IPS DF 19.7 (cell line): ENCODE results near the gene XPO5.

Experiments
- DNase-seq: peaks from one replicate; pipeline ENCODE4 v3.0.0-alpha.2; 2013; ENCODE audit warnings: low read depth, low spot score

The XPO5 gene

GRCh38 chr6:43517505-43518357, 58.1 kb downstream of the XPO5 start:
- DNase-seq, result no peak

GRCh38 chr6:43516697-43517504, 58.9 kb downstream of the XPO5 start, which contains the start of the genes POLR1C and YIPF3:
TSS of gene POLR1C (plus strand) at chr6:43517089. CDS start at chr6:43517110, 21 bp downstream.
TSS of gene YIPF3 (minus strand) at chr6:43516926. CDS start at chr6:43516807, 119 bp downstream.
- DNase-seq, result peak; percentile 90

GRCh38 chr6:43516367-43516696, 59.5 kb downstream of the XPO5 start:
- no peak for DNase-seq

GRCh38 chr6:43515808-43516207, 60.0 kb downstream of the XPO5 start:
- DNase-seq, result no peak

- DNase-seq, result no peak
These were observed 63.9 kb downstream of the XPO5 start for GRCh38 chr6:43511824-43512415.

GRCh38 chr6:43510827-43511163, 65.0 kb downstream of the XPO5 start:
- DNase-seq, result no peak

- DNase-seq, result no peak
These were observed 65.6 kb downstream of the XPO5 start, which contains the start of gene LRRC73 for GRCh38 chr6:43509984-43510826. TSS of gene LRRC73 (minus strand) at chr6:43510346. CDS start at chr6:43509785, 561 bp downstream.

GRCh38 chr6:43509142-43509983, 66.5 kb downstream of the XPO5 start:
- DNase-seq, result no peak

- no peak for DNase-seq
These were observed 67.2 kb downstream of the XPO5 start for GRCh38 chr6:43508481-43509141.

- DNase-seq, result no peak
These were observed 69.0 kb downstream of the XPO5 start for GRCh38 chr6:43506667-43507471.

GRCh38 chr6:43506171-43506570, 69.7 kb downstream of the XPO5 start:
- DNase-seq, result no peak

GRCh38 chr6:43505718-43506117, 70.1 kb downstream of the XPO5 start:
- DNase-seq, result no peak

GRCh38 chr6:43504756-43505593, 70.9 kb downstream of the XPO5 start:
- no peak for DNase-seq

- DNase-seq, result no peak
These were observed 72.4 kb downstream of the XPO5 start for GRCh38 chr6:43503443-43503842.

GRCh38 chr6:43502666-43503065, 73.2 kb downstream of the XPO5 start:
- no peak for DNase-seq

GRCh38 chr6:43500921-43501320, 74.9 kb downstream of the XPO5 start:
- no peak for DNase-seq

- DNase-seq, result no peak
These were observed 76.6 kb downstream of the XPO5 start for GRCh38 chr6:43499028-43499815.
